ENCODE results near the gene CLIP4. TPM values are rescaled to one million over a fixed set of nuclear protein-coding genes. Genes with fewer than 3 reads are reported as not detected.
"Not testable (repeated sequence)": the region's sequence is repeated elsewhere in the genome, so short reads cannot be mapped to it uniquely, and the experiment has no call there.

The CLIP4 gene
- total RNA-seq, 2 donors from 2014 or later: 25.2 to 28.4 TPM

GRCh38 chr2:29079887-29080286, 35.3 kb upstream of the CLIP4 start:
- no peaks in the 10 kb centered on the region for H3K27me3 Mint-ChIP-seq (ENCODE audit: low read depth)
- H3K4me1 Mint-ChIP-seq (ENCODE audit: low read depth): no peaks in the 10 kb centered on the region
- ATAC-seq (replicated peaks in 1 of 2) (no peak), DNase-seq (no peak)
- no peak overlapping the region for H3K27ac Mint-ChIP-seq
- H3K9me3 Mint-ChIP-seq: peaks cover 1 to 2% of the 10 kb centered on the region in 2 donors
- H3K4me3 Mint-ChIP-seq: no peak overlapping the region
- peaks cover 0 to 2% of the 10 kb centered on the region in 2 donors for H3K36me3 Mint-ChIP-seq (ENCODE audit: insufficient read depth in 2 of 2)

GRCh38 chr2:29080886-29081743, 34.1 kb upstream of the CLIP4 start:
- H3K27ac Mint-ChIP-seq: no peak overlapping the region
- no peaks in the 10 kb centered on the region for H3K27me3 Mint-ChIP-seq (ENCODE audit: low read depth)
- no peak for ATAC-seq (replicated peaks in 1 of 2)
- peaks cover 0 to 2% of the 10 kb centered on the region in 2 donors for H3K36me3 Mint-ChIP-seq (ENCODE audit: insufficient read depth in 2 of 2)
- H3K4me1 Mint-ChIP-seq (ENCODE audit: low read depth): no peaks in the 10 kb centered on the region
- no peak overlapping the region for H3K4me3 Mint-ChIP-seq
- peaks cover 1 to 2% of the 10 kb centered on the region in 2 donors for H3K9me3 Mint-ChIP-seq
- no peak for DNase-seq

GRCh38 chr2:29082804-29083495, 32.3 kb upstream of the CLIP4 start:
- Mint-ChIP-seq H3K27me3 (ENCODE audit: low read depth) (no peaks in the 10 kb centered on the region), H3K4me3 (no peak overlapping the region), H3K36me3 (ENCODE audit: insufficient read depth in 2 of 2) (peaks cover 0 to 2% of the 10 kb centered on the region in 2 donors), H3K4me1 (ENCODE audit: low read depth) (no peaks in the 10 kb centered on the region), H3K27ac (no peak overlapping the region), H3K9me3 (peaks cover 1 to 2% of the 10 kb centered on the region in 2 donors)
- ATAC-seq (replicated peaks in 1 of 2) (no peak), DNase-seq (no peak)

GRCh38 chr2:29084554-29084953, 30.7 kb upstream of the CLIP4 start:
- H3K27me3 Mint-ChIP-seq (ENCODE audit: low read depth): peaks cover 10% of the 10 kb centered on the region
- DNase-seq: no peak
- H3K27ac Mint-ChIP-seq: no peak overlapping the region
- H3K36me3 Mint-ChIP-seq (ENCODE audit: insufficient read depth in 2 of 2): peaks cover 0 to 2% of the 10 kb centered on the region in 2 donors
- H3K9me3 Mint-ChIP-seq: peaks cover 0 to 2% of the 10 kb centered on the region in 2 donors
- no peaks in the 10 kb centered on the region for H3K4me1 Mint-ChIP-seq (ENCODE audit: low read depth)
- no peak overlapping the region for H3K4me3 Mint-ChIP-seq
- ATAC-seq (replicated peaks in 1 of 2): no peak

GRCh38 chr2:29090311-29090710, 24.9 kb upstream of the CLIP4 start:
- H3K4me1 Mint-ChIP-seq (ENCODE audit: low read depth): not testable (repeated sequence)

GRCh38 chr2:29096969-29097368, 18.2 kb upstream of the CLIP4 start:
- Mint-ChIP-seq H3K4me3 (no peak overlapping the region), H3K27ac (no peak overlapping the region), H3K27me3 (ENCODE audit: low read depth) (no peaks in the 10 kb centered on the region), H3K9me3 (no peaks in the 10 kb centered on the region), H3K4me1 (ENCODE audit: low read depth) (no peaks in the 10 kb centered on the region), H3K36me3 (ENCODE audit: insufficient read depth in 2 of 2) (no peaks in the 10 kb centered on the region)
- ATAC-seq (replicated peaks in 1 of 2) (no peak), DNase-seq (no peak)

More at GRCh38 chr2:29090311-29090710, 24.9 kb upstream of the CLIP4 start:
- not testable (repeated sequence) for H3K9me3 Mint-ChIP-seq; DNase-seq; ATAC-seq (replicated peaks in 1 of 2); H3K36me3 Mint-ChIP-seq (ENCODE audit: insufficient read depth in 2 of 2); H3K27ac Mint-ChIP-seq; H3K4me3 Mint-ChIP-seq
- H3K27me3 Mint-ChIP-seq (ENCODE audit: low read depth): peaks cover 15% of the 10 kb centered on the region

- no peaks in the 10 kb centered on the region for H3K4me1 Mint-ChIP-seq (ENCODE audit: low read depth)
- no peaks in the 10 kb centered on the region for H3K36me3 Mint-ChIP-seq (ENCODE audit: insufficient read depth in 2 of 2)
- no peak for ATAC-seq (replicated peaks in 1 of 2)
- H3K9me3 Mint-ChIP-seq: no peaks in the 10 kb centered on the region
- no peak overlapping the region for H3K27ac Mint-ChIP-seq
- no peak overlapping the region for H3K4me3 Mint-ChIP-seq
- H3K27me3 Mint-ChIP-seq (ENCODE audit: low read depth): no peaks in the 10 kb centered on the region
- DNase-seq: no peak
Measured at GRCh38 chr2:29097569-29097968, 17.6 kb upstream of the CLIP4 start.

- Mint-ChIP-seq H3K4me3 (no peak overlapping the region), H3K27me3 (ENCODE audit: low read depth) (no peaks in the 10 kb centered on the region), H3K4me1 (ENCODE audit: low read depth) (no peaks in the 10 kb centered on the region), H3K27ac (no peak overlapping the region), H3K36me3 (ENCODE audit: insufficient read depth in 2 of 2) (no peaks in the 10 kb centered on the region), H3K9me3 (no peaks in the 10 kb centered on the region)
- DNase-seq: no peak
- ATAC-seq (replicated peaks in 1 of 2): no peak
Measured at GRCh38 chr2:29100564-29100963, 14.7 kb upstream of the CLIP4 start.

GRCh38 chr2:29104688-29105087, 10.5 kb upstream of the CLIP4 start:
- H3K27me3 Mint-ChIP-seq (ENCODE audit: low read depth): no peaks in the 10 kb centered on the region
- H3K9me3 Mint-ChIP-seq: no peaks in the 10 kb centered on the region
- H3K4me1 Mint-ChIP-seq (ENCODE audit: low read depth): no peaks in the 10 kb centered on the region
- DNase-seq (no peak), ATAC-seq (replicated peaks in 1 of 2) (no peak)
- no peaks in the 10 kb centered on the region for H3K36me3 Mint-ChIP-seq (ENCODE audit: insufficient read depth in 2 of 2)
- H3K4me3 Mint-ChIP-seq: no peak overlapping the region
- H3K27ac Mint-ChIP-seq: no peak overlapping the region

GRCh38 chr2:29105375-29105774, 9.8 kb upstream of the CLIP4 start:
- Mint-ChIP-seq H3K27me3 (ENCODE audit: low read depth) (no peaks in the 10 kb centered on the region), H3K36me3 (ENCODE audit: insufficient read depth in 2 of 2) (no peaks in the 10 kb centered on the region), H3K27ac (no peak overlapping the region), H3K9me3 (no peaks in the 10 kb centered on the region), H3K4me3 (no peak overlapping the region), H3K4me1 (ENCODE audit: low read depth) (peaks cover 4% of the 10 kb centered on the region)
- DNase-seq: no peak
- ATAC-seq (replicated peaks in 1 of 2): no peak

GRCh38 chr2:29106256-29106655, 9.0 kb upstream of the CLIP4 start:
- Mint-ChIP-seq H3K4me1 (ENCODE audit: low read depth) (peaks cover 12% of the 10 kb centered on the region), H3K9me3 (no peaks in the 10 kb centered on the region), H3K36me3 (ENCODE audit: insufficient read depth in 2 of 2) (no peaks in the 10 kb centered on the region)

GRCh38 chr2:29106980-29107388, 8.2 kb upstream of the CLIP4 start:
- Mint-ChIP-seq H3K9me3 (no peaks in the 10 kb centered on the region), H3K4me3 (no peak overlapping the region), H3K27ac (no peak overlapping the region), H3K36me3 (ENCODE audit: insufficient read depth in 2 of 2) (no peaks in the 10 kb centered on the region), H3K27me3 (ENCODE audit: low read depth) (no peaks in the 10 kb centered on the region), H3K4me1 (ENCODE audit: low read depth) (peaks cover 17% of the 10 kb centered on the region)
- ATAC-seq (replicated peaks in 1 of 2) (no peak), DNase-seq (no peak)

More at GRCh38 chr2:29106256-29106655, 9.0 kb upstream of the CLIP4 start:
- Mint-ChIP-seq H3K27me3 (ENCODE audit: low read depth) (no peaks in the 10 kb centered on the region), H3K4me3 (no peak overlapping the region), H3K27ac (no peak overlapping the region)
- ATAC-seq (replicated peaks in 1 of 2) (no peak), DNase-seq (no peak)

GRCh38 chr2:29107547-29107946, 7.7 kb upstream of the CLIP4 start:
- not testable (repeated sequence) for H3K27me3 Mint-ChIP-seq (ENCODE audit: low read depth); H3K36me3 Mint-ChIP-seq (ENCODE audit: insufficient read depth in 2 of 2); H3K9me3 Mint-ChIP-seq; H3K27ac Mint-ChIP-seq; H3K4me3 Mint-ChIP-seq; DNase-seq; ATAC-seq (replicated peaks in 1 of 2)
- peaks cover 17% of the 10 kb centered on the region for H3K4me1 Mint-ChIP-seq (ENCODE audit: low read depth)

Measured in activated T-cell treated with anti-CD3 and anti-CD28 coated beads, Interleukin-2, amount 50 U/mL, for 72 hours (primary cell).